Inflammatory macrophage (primary cell): ENCODE data around the gene CARHSP1.
"Not testable (repeated sequence)": the region's sequence is repeated elsewhere in the genome, so short reads cannot be mapped to it uniquely, and the experiment has no call there.

Experiments
- DNase-seq, 2 donors: peaks; one replicate each; pipeline ENCODE4 v3.0.0-alpha.2; 2020 to 2022

CARHSP1 gene

GRCh38 chr16:8869988-8870241 is 1.1 kb upstream of the CARHSP1 start:
- DNase-seq, result not testable (repeated sequence)

GRCh38 chr16:8869212-8869987 is 594 bp upstream of the CARHSP1 start:
- no peak for DNase-seq

- DNase-seq, result peak in 1 of 2 donors; percentile 29
These were observed 832 bp downstream of the CARHSP1 start for GRCh38 chr16:8867932-8868415.

- DNase-seq, result no peak
These were observed 1.4 kb downstream of the CARHSP1 start for GRCh38 chr16:8867216-8867931.

GRCh38 chr16:8866884-8867215 is 2.0 kb downstream of the CARHSP1 start:
- no peak for DNase-seq

GRCh38 chr16:8866118-8866883 is 2.5 kb downstream of the CARHSP1 start:
- no peak for DNase-seq

GRCh38 chr16:8865145-8865882 is 3.5 kb downstream of the CARHSP1 start:
- no peak for DNase-seq

GRCh38 chr16:8864480-8865110 is 4.2 kb downstream of the CARHSP1 start:
- DNase-seq, result no peak

GRCh38 chr16:8863594-8864424 is 5.0 kb downstream of the CARHSP1 start:
- DNase-seq, result no peak

- no peak for DNase-seq
These were observed 6.3 kb downstream of the CARHSP1 start for GRCh38 chr16:8862309-8863130.

GRCh38 chr16:8861563-8862308 is 7.1 kb downstream of the CARHSP1 start:
- no peak for DNase-seq

GRCh38 chr16:8859913-8860881 is 8.6 kb downstream of the CARHSP1 start:
- DNase-seq, result no peak

GRCh38 chr16:8858994-8859912 is 9.6 kb downstream of the CARHSP1 start:
- DNase-seq, result no peak

GRCh38 chr16:8855972-8856371 is 12.8 kb downstream of the CARHSP1 start:
- no peak for DNase-seq

- DNase-seq, result no peak
These were observed 13.6 kb downstream of the CARHSP1 start for GRCh38 chr16:8855051-8855786.

GRCh38 chr16:8854298-8854948 is 14.4 kb downstream of the CARHSP1 start:
- DNase-seq, result no peak
